HTR-8/SVneo (cell line): ENCODE measurements around the gene USH2A.
"Not testable (repeated sequence)": the region's sequence is repeated elsewhere in the genome, so short reads cannot be mapped to it uniquely, and the experiment has no call there.

Experiments used
- DNase-seq: peaks from one replicate; pipeline ENCODE4 v3.0.0; 2011; ENCODE audit warnings: low spot score, mixed read lengths; ENCODE audit not compliant: insufficient read length
- FAIRE-seq: peaks from 2 replicates; lab custom pipeline; 2011; peaks lifted over from hg19 to GRCh38; lab: Jason Lieb, UNC

USH2A gene

DNA sequence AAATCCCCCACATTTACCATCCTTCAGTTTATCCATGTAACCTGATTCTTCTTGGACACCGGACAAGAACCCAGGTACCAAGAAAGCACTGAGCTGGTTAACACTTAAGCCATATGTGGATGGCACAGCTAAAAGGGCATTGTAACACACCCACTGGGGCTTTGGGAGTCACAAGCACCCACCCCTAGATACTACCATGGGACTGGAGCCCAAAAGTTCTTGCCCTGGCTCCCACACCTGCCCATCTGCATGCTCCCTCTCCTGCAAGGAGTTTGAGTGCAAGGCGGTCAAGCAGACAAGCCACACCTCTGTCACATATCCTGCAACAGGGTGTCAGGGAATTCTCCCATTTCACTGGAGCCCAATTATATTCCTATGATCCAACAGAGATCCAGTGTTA is 270.1 kb downstream of the USH2A start:
- FAIRE-seq (no peak), DNase-seq (no peak)

DNA sequence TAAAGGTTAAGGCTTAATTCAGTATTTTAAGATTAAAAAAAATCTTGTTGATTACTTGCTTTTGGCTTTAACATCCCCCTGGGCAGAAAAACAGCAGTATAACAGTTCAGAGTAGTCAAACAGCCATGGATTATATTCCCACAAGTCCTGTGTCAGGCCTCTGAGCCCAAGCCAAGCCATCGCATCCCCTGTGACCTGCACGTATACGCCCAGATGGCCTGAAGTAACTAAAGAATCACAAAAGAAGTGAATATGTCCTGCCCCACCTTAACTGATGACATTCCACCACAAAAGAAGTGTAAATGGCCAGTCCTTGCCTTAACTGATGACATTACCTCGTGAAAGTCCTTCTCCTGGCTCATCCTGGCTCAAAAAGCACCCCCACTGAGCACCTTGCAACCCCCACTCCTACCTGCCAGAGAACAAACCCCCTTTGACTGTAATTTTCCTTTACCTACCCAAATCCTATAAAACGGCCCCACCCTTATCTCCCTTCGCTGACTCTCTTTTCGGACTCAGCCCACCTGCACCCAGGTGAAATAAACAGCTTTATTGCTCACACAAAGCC is 277.7 kb downstream of the USH2A start:
- not testable (repeated sequence) for DNase-seq, FAIRE-seq

DNA sequence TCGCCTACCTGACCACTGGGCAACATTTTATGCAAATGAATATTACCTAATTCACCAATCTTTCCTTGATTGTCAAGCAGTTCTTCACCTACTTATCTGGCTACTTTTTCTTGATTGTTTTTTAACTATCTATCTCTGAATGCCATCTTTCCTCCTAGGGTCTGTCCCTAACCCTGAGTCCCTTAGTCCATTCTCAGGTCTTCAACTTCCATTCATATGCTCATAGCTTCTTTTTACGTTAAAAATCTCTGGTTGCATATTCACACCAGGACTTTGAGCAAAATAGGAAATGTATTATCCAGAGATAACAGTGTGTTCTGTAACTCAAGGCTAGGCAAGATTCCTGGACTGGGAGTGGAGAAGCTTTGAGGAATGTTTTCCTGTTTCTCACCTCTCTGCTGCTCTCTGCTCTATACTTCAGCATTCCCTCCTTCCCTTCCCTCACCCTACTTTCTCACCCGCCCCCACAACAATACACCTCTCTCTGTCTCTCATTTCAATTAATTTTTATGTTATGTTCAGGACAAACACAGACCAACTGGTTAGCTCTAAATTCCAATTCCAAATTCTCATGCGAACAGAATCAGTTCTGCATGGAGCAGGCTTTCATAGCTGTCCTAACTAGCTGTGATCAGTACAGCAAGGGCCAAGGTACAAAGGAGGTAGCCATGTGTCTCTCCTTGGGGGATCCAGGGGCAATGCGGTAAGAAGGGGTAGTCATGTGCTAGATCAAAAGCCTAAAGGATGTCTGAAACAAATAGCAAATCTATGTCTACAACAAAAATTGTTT is 278.4 kb downstream of the USH2A start:
- FAIRE-seq (no peak), DNase-seq (no peak)

DNA sequence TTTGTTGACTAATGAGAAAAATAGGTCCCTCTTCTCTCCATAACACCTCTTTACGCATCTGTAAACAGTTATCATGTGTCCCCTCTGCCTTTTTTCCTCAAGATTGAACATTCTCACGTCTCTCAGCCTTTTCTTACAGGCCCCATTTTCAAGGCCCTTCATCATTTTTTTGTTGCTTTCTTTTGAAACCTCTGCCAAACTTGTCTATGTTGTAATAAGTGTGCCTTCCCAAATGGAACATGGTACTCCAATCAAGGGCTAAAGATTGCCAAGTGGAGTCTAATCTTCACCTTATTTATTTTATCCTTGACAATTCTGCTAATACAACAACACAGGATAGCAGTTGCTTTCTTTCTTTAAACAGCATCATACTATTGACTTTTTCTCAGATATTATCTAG is 280.3 kb downstream of the USH2A start:
- no peak for FAIRE-seq
- no peak for DNase-seq

DNA sequence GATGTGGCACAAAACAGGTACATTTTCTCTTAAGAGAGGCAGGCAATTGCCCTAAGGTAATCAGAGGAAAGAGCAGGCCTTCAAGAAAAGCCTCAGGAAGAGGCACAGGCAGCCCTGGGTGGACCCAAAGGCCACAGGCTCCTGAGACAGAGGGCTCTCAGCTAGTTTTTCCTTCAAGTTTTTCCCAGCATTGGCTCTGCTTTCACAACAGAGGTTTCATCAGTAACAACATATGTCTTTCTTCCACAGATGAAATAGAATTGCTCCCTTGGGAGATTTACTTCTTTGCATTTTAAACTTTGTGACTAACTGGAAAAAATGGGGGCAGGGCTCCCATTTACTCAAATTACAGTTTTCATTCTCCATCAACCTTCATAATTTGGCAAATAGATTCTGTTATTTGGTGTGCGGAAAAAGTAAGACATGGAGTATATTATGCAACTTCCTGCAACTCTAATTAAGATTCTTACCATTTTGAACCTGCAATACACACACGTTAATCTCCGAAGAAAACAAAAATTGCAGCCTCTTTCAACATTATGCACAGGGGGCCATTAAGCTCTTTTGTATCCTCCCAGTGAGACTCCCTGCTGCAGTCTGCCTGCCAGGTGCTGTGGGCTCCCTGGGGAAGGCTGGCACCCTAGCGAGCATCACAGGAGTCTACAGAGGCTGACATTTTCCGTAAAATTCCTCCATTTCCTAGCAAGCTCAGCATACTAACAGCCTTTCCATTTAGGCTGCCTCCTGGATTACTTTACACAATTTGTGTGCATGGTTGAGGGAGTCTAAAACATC is 282.3 kb downstream of the USH2A start:
- no peak for FAIRE-seq
- DNase-seq: no peak

DNA sequence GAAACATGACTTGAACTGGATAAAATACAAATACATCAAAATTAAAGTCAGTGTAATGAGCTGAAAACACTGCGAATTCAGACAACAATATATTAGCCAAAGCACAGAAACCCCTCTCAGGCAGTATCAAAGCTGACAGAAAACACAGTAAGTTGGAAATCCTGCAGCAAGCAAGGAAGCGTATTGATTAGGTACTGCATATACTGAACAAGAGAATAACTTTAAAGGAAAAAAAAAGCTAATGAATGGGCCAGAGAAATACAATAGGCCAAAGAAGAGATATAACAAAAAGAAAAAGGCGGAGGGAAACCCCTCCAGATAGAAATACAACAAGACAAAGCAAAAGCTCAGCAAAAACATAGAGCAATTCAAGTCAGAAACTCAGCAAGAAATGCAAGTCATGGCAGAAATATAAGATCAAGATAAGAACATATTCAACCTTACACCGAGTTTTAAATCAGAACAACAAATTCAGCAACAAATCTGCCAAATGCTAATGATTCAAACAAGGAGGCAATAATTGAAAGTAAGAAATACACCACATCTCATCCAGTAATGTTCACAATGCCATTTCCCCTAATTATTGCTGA is 299.0 kb downstream of the USH2A start:
- DNase-seq (no peak), FAIRE-seq (no peak)

DNA sequence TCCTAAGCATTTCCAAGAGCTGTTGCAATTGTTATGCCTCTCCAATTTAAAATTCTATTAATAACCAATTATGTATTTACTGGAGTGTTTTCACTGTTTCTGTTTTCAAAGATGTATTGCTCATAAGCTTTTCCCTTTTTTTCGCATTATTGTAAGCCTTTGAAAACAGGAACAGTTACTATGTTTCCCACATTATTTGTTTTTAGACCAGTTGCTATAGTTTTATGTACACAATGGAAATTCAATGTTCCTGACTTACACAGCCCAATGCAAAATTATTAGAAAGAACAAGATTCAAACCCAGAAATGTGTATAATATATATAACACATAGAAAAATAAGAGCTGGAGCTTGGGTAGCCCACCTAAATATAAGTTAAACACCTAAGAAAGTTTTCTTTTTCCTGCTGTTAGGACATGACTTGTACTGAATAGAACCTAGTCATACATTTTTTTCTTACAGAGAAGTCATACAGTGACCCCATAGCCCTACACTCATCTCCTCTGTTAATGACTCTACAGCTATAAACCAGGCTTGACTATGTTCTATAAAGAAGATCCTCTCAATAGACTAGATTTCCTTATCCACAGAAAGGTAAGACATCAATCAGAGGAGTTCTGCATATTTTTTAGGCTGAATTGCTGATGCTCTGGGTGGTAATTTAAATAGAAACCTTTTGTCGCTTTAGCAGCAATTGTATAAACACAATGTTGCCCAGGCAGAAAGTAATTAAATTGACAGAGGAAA is 299.6 kb downstream of the USH2A start:
- DNase-seq (no peak), FAIRE-seq (no peak)

DNA sequence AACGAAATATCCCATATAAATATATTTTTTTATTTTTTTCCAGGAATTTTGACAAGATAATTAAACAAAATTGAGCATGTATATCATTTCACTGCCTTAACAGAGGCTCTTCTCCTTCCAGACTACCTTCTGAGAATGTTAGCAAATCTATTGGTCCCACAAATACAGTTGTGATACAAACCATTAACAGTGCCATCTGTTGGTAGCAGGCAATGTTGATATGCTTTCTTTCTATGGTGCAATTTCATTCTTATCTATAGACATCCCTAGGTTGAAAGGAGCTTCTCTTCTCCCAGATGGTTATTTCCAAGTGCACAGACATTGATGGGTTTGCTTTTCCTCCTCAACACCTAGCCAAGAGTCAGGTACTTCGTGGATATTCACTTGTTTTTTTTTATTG is 303.6 kb downstream of the USH2A start:
- DNase-seq (peak; percentile 13), FAIRE-seq (no peak)

DNA sequence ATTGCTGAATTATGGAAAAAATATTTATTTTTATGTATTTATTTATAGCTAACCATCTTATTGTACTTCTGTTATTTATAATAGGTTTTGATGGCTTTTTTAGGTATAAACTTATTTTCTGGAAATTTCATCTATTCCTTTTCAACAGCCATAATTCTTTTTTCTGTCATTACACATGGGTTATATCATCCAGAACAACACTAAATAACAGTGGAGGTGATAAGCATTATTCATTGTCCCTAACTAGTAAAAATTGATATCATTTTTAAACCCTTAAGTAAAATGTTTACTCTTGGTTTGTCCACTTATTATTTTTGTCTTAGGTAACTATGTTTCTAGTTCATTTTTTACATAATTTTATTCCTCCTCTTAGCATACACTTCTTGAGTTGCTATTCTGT is 309.1 kb downstream of the USH2A start:
- no peak for DNase-seq
- no peak for FAIRE-seq

DNA sequence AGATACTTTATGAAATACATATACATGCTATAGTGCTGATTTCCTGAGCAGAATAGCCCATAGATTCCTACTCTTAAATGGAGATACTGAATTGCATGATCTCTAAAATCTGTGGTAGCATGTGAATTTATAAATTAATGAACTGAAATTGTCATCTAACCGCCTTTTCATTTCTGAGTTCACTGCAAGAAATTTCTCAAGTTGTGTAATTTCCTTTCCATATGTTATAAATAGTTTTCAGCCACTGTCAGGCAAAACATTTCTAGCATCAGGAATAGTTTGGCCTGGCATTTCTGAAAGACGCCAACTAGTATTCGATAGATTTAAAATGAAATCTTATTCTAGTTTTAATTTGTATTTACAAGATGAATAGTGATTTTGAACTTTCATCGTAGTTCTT is 310.1 kb downstream of the USH2A start:
- no peak for DNase-seq
- FAIRE-seq: no peak

DNA sequence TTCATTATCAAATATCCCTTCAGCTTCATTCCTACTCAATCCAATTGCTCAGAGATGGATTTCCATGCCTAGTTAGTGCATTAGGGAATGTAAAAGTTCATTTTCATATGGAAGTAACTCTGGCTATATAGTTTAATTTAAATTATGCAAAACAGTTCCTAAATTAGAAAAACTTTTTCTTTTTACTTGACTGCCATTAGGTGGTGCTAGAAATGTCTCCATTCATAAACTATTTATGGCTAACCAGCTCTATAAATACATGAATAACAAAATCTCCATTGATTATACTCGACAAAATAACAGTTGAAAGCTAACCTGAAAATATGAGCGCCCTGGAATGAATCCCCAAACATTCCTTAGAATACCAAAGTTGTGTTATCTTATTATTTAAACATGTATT is 311.4 kb downstream of the USH2A start:
- FAIRE-seq: no peak
- DNase-seq: no peak

DNA sequence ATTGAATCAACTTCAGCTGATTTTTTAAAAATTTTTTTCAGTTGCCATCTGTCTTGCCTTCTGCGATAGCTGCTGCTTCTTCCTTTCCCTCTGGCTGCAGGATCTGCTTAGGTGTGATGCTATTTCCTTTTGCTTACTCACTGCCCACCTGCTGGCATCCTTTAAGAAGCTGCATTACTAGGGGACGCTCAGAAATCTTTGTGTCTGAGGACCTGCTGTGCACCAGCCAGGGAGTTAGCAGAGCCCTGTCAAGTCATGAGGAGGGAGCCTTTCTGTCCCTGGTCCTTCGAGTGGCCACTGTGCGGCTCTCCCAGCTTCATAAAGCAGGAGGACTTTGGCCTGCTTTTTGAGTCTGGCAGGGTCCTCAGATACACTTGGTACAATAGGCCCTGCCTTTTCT is 327.8 kb downstream of the USH2A start:
- DNase-seq: no peak
- FAIRE-seq: no peak

DNA sequence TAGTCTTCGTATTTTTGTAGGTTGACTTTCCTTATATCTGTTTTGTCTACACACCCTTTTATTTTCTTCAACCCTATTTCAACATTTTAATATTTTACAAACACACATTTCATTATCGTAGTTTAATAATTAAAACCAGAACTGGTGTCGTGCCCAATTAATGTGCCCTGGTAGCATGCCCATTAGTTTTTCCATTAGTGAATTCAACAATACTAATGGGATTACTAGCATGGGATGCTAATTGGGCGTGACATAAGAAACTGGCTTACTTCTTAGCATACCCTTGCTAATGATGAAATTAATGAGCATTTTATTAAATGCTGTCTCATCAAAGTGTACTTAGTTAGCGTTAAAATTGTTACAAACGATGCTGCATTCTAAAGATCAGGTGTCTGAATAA is 332.7 kb downstream of the USH2A start:
- FAIRE-seq (no peak), DNase-seq (no peak)

DNA sequence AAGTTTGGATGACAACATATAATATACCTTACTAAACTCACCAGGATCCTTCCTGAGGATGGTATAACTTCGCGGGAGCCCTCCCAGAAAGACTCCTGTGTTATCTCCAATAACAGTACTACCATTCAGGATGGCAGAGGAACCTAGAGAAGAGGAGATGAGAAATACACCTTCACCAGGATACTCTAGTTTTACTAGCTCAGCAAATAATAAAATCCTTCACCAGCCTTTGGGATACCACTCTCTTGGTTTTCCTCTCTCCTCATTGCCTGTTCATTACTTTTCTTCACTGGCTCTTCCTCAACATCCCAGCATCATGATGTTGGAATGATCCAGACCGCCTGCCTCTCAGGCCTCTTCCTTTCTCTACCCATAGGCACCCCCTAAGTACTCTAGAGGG is 336.6 kb downstream of the USH2A start:
- DNase-seq (no peak), FAIRE-seq (no peak)

DNA sequence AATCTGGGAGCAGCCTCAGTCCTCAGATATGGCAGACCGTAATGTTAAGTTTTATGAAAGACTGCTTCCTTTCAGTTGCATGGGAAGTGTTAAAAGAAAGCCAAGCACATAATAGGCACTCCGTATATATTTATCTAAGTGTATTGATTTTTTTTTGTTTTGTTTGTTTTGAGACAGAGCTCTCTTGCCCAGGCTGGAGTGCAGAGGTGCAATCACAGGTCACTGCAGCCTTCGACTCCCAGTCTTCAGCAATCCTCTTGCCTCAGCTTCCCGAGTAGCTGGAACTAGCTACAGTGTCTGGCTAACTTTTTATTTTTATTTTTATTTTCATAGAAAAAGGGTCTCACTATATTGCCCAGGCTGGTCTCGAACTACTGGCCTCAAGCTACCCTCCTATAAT is 341.8 kb downstream of the USH2A start:
- DNase-seq (no peak), FAIRE-seq (no peak)

DNA sequence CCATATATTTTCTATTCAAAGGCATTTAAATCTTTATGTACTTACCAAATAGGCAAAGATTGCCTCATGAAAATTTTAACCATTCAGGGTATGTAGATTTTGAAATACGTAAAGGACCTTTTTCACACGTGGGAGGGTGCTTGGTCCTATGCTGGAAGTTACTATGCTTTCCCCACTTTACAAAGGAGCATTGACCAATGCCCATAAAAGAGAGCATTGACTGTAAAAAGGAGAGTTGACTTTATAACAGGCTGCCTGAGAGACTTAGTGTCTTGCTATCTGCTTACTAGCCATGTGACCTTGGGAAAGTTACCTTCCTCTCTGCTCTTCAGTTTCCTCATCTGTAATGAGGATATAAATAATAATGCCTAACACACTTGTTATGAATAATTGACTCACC is 346.5 kb downstream of the USH2A start:
- FAIRE-seq (no peak), DNase-seq (no peak)

DNA sequence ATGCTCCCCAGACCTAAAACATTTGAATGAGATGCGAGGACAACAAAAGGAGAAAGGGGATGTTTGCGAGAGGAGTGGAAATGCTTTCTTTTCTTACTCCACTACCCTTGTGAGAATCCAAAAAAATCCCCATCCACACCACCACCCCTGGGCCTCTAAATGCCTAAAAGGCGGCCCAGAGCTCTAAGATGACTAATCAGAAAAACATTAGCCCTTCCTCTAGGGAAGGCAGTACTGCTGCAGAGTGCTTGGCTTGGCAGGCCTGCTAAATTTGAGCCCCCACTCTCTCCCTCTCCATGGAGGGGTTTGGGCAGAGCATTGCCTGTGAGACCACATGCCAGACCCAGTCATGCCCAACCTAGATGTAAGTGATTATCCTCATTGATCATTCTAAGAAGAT is 347.9 kb downstream of the USH2A start:
- FAIRE-seq (no peak), DNase-seq (peak; percentile 5)

DNA sequence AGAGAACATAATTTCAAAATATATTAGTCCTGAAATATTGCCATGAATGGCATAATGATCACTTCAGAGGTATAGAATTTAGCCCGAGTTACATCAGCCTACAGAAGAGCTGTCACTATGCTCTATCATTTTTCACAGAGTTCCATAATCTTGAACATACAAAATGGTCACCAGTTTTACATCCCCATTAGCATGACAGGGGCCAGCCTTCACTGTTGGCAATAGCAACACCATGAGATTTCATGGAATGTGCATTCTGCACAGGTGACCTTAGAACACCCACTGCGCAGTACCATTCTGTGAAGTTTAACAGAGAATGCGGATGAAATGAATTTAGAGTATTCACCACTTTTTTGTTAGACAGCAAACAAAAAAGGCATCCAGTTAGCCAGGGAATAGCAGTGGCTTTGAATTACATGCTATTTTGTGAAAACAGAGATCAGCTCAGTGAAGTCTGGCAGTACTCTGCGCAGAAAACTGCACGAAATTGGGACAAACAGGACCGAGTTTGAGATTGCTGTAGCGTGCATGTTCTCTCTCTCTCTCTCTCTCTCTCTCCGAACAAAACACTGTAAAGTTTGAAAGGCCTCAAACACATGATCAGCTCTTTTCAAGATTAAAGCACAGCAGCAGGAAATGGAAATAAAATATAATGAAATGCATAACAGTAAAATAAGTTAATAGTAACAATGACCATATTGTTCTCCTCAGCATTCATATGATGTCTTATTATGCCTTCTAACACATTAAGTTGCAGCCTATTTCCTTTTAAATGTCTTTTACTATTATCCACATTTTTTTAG is 349.3 kb downstream of the USH2A start:
- FAIRE-seq (no peak), DNase-seq (no peak)

DNA sequence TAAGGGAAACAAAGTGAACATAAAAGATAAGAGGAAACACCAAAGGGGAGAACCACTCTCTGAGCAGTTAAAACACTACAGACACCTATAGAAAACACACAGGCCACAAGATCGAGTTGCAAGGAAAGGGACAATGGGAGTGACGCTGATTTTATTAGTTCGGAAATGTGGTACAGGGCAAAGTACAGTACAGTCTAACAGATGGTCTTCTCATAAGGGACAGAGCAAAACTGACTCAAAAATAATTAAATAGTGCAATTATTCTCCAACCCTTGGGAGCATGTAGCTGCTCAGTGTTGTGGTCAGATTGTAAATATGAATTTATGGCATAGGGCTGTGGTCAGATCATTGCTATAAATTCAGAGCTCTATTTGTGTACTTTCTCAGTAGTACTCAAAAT is 352.0 kb downstream of the USH2A start:
- no peak for FAIRE-seq
- no peak for DNase-seq

DNA sequence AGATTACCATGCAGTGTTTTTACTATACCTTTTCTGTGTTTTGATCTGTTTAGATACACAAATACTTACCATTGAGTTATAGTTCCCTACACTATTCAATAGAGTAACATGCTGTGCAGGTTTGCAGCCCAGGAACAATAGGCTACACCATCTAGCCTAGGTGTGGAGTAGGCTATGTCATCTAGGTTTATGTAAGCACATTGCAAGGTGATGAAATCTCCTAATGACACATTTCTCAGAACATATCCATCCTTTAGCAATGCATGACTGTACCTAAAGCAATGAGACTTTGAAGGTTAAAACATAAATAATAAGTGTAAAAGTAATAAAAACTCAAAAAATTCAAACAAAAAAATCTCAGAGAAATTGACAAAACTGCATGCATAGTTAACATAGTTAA is 358.6 kb downstream of the USH2A start:
- FAIRE-seq (no peak), DNase-seq (no peak)
